H1 (cell line): Measurements from ENCODE around the gene ARHGAP27. TPM values are rescaled to one million over a fixed set of nuclear protein-coding genes. Genes with fewer than 3 reads are reported as not detected.

Experiments used
- CTCF ChIA-PET: fragments of 300-600 bp; sonication (Branson Sonifier 250); formaldehyde crosslinking; loops from one replicate; lab custom pipeline; 2021; ENCODE audit not compliant: partially characterized antibody; lab: Charles Lee
- POLR2A ChIA-PET: fragments of 300-600 bp; sonication (Branson Sonifier 250); formaldehyde crosslinking; loops from one replicate; lab custom pipeline; 2021; ENCODE audit warnings: inconsistent platforms; ENCODE audit not compliant: partially characterized antibody; lab: Charles Lee
- DNase-seq, 2 experiments: peaks; one replicate each; pipeline versions ENCODE4 v3.0.0 to v3.0.0-alpha.2; 2010 to 2022; ENCODE audit warnings: low spot score in 2 of 2, low read depth in 1 of 2, mixed read lengths in 1 of 2
- FAIRE-seq: peaks from 2 replicates; lab custom pipeline; 2011; peaks lifted over from hg19 to GRCh38; lab: Jason Lieb, UNC
- H2AFZ ChIP-seq: 2 replicates; pipeline ENCODE4 v1.8.1; 2012; ENCODE audit warnings: low read length, inconsistent platforms
- H2AK5ac ChIP-seq: 2 replicates; pipeline ENCODE4 v1.6.1; 2013; ENCODE audit warnings: low read depth, low read length
- H2BK120ac ChIP-seq: replicated peaks from 2 replicates; pipeline ENCODE3; 2013; ENCODE audit warnings: low read depth, low read length, inconsistent platforms
- H2BK12ac ChIP-seq: 2 replicates; pipeline ENCODE4 v1.6.1; 2013; ENCODE audit warnings: low read depth, low read length
- H2BK15ac ChIP-seq: 2 replicates; pipeline ENCODE4 v1.6.1; 2013; ENCODE audit warnings: low read length
- H2BK20ac ChIP-seq: 2 replicates; pipeline ENCODE4 v1.6.1; 2013; ENCODE audit warnings: low read length
- H2BK5ac ChIP-seq: 2 replicates; pipeline ENCODE4 v1.6.1; 2013; ENCODE audit warnings: low read depth, low read length
- H3K14ac ChIP-seq: 2 replicates; pipeline ENCODE4 v1.6.1; 2013; ENCODE audit warnings: inconsistent platforms; ENCODE audit not compliant: insufficient read length
- H3K18ac ChIP-seq: 2 replicates; pipeline ENCODE4 v1.6.1; 2013; ENCODE audit warnings: low read length; ENCODE audit errors: extremely low read depth
- H3K23ac ChIP-seq: 2 replicates; pipeline ENCODE4 v1.6.1; 2013; ENCODE audit warnings: inconsistent platforms; ENCODE audit not compliant: insufficient read length
- H3K23me2 ChIP-seq: 2 replicates; pipeline ENCODE4 v1.6.1; 2013; ENCODE audit warnings: low read depth, low read length
- H3K27ac ChIP-seq: 2 replicates; pipeline ENCODE4 v1.6.1; 2011; ENCODE audit warnings: low read depth, low read length, inconsistent platforms
- H3K27me3 ChIP-seq, 4 experiments: replicated peaks in 1 of 4; 1 replicate in 1 of 4; 2 replicates in 3 of 4; pipeline versions ENCODE4 v1.6.1 to v1.8.1; 2011 to 2013; ENCODE audit warnings: low read length in 3 of 4, mild to moderate bottlenecking in 3 of 4, inconsistent platforms in 2 of 4, mixed read lengths in 2 of 4, moderate library complexity in 1 of 4; ENCODE audit not compliant: control insufficient read depth in 3 of 4, insufficient read depth in 3 of 4; ENCODE audit errors: extremely low read depth in 1 of 4
- H3K36me3 ChIP-seq, 4 experiments: 2 replicates each; pipeline versions ENCODE4 v1.6.1 to v1.8.1; 2011 to 2013; ENCODE audit warnings: mild to moderate bottlenecking in 4 of 4, low read length in 3 of 4, moderate library complexity in 2 of 4, control low read depth in 1 of 4, inconsistent platforms in 1 of 4; ENCODE audit not compliant: insufficient read depth in 4 of 4, control insufficient read depth in 2 of 4
- H3K4ac ChIP-seq: replicated peaks from 2 replicates; pipeline ENCODE3; 2013; ENCODE audit warnings: low read length, low read depth, mixed read lengths, inconsistent platforms; ENCODE audit not compliant: insufficient read length
- H3K4me1 ChIP-seq, 4 experiments: replicated peaks in 1 of 4; 1 replicate in 1 of 4; 2 replicates in 3 of 4; pipeline versions ENCODE4 v1.6.1 to v1.8.1; 2011 to 2013; ENCODE audit warnings: low read length in 3 of 4, inconsistent platforms in 2 of 4, mixed read lengths in 1 of 4; ENCODE audit not compliant: insufficient read depth in 4 of 4, control insufficient read depth in 3 of 4
- H3K4me2 ChIP-seq, 2 experiments: 2 replicates each; pipeline versions ENCODE4 v1.6.1 to v1.8.1; 2011 to 2013; ENCODE audit warnings: low read depth in 2 of 2, low read length in 2 of 2, control low read depth in 1 of 2, inconsistent platforms in 1 of 2, mild to moderate bottlenecking in 1 of 2; ENCODE audit not compliant: insufficient read depth in 1 of 2
- H3K4me3 ChIP-seq, 4 experiments: fragments of 200-600, 300-600 bp in 1 of 4; sonication (generic), shearing (Covaris generic), sonication (Bioruptor Twin) in 1 of 4; 2 replicates each; pipeline versions ENCODE4 v1.5.1 to v1.8.1; 2011 to 2016; ENCODE audit warnings: low read length in 4 of 4, low read depth in 3 of 4, control low read depth in 2 of 4, inconsistent platforms in 2 of 4, mild to moderate bottlenecking in 2 of 4, mixed read lengths in 1 of 4, moderate library complexity in 1 of 4; ENCODE audit not compliant: insufficient read depth in 2 of 4; ENCODE audit errors: extremely low read depth in 1 of 4
- H3K56ac ChIP-seq: replicated peaks from 2 replicates; pipeline ENCODE3; 2013; ENCODE audit warnings: low read depth, mild to moderate bottlenecking, mixed read lengths, low read length, inconsistent platforms; ENCODE audit not compliant: insufficient read length
- H3K79me1 ChIP-seq: 2 replicates; pipeline ENCODE4 v1.6.1; 2013; ENCODE audit warnings: low read depth, low read length, control low read depth
- H3K79me2 ChIP-seq, 2 experiments: 2 replicates each; pipeline versions ENCODE4 v1.6.1 to v1.8.1; 2012 to 2013; ENCODE audit warnings: low read length in 2 of 2, mild to moderate bottlenecking in 2 of 2, inconsistent platforms in 1 of 2; ENCODE audit not compliant: insufficient read depth in 2 of 2, control insufficient read depth in 1 of 2
- H3K9ac ChIP-seq, 4 experiments: replicated peaks in 1 of 4; 1 replicate in 1 of 4; 2 replicates in 3 of 4; pipeline versions ENCODE4 v1.6.1 to v1.8.1; 2011 to 2013; ENCODE audit warnings: low read depth in 3 of 4, low read length in 3 of 4, control low read depth in 2 of 4, mild to moderate bottlenecking in 2 of 4, moderate library complexity in 2 of 4, inconsistent platforms in 1 of 4; ENCODE audit errors: extremely low read depth in 1 of 4
- H3K9me3 ChIP-seq, 2 experiments: 2 replicates each; pipeline versions ENCODE4 v1.6.1 to v1.8.1; 2012 to 2013; ENCODE audit warnings: mild to moderate bottlenecking in 2 of 2, moderate library complexity in 2 of 2, control low read depth in 1 of 2, inconsistent platforms in 1 of 2, low read depth in 1 of 2, low read length in 1 of 2, mixed read lengths in 1 of 2; ENCODE audit not compliant: insufficient read depth in 2 of 2
- H4K20me1 ChIP-seq, 2 experiments: replicated peaks in 1 of 2; 2 replicates each; pipeline versions ENCODE3 to v1.8.1; 2011 to 2013; ENCODE audit warnings: inconsistent platforms in 2 of 2, low read length in 2 of 2, mild to moderate bottlenecking in 1 of 2; ENCODE audit not compliant: insufficient read depth in 2 of 2, control insufficient read depth in 1 of 2
- H4K5ac ChIP-seq: 2 replicates; pipeline ENCODE4 v1.6.1; 2013; ENCODE audit warnings: low read length, low read depth, mixed read lengths, inconsistent platforms; ENCODE audit not compliant: insufficient read length
- H4K8ac ChIP-seq: 2 replicates; pipeline ENCODE4 v1.8.0; 2013; ENCODE audit warnings: mild to moderate bottlenecking, moderate library complexity, low read length, inconsistent platforms; ENCODE audit not compliant: insufficient read depth; ENCODE audit errors: extremely low read depth
- H4K91ac ChIP-seq: replicated peaks from 2 replicates; pipeline ENCODE3; 2013; ENCODE audit warnings: low read length, mixed read lengths, inconsistent platforms; ENCODE audit not compliant: insufficient read length
- GTF2F1 ChIP-seq: IDR thresholded peaks from 2 replicates; pipeline ENCODE4 v1.6.1; 2012; ENCODE audit warnings: low read depth, low read length, improper control_type of control experiment, borderline replicate concordance
- SUZ12 ChIP-seq: fragments of 200-600 bp; sonication (generic); IDR thresholded peaks from 2 replicates; pipeline ENCODE4 v1.6.1; 2012; ENCODE audit warnings: mild to moderate bottlenecking, inconsistent platforms, low read length, moderate library complexity, mixed read lengths
- TCF12 ChIP-seq: IDR thresholded peaks from 2 replicates; pipeline ENCODE4 v1.6.1; 2011; ENCODE audit warnings: low read depth, mild to moderate bottlenecking, low read length
- WGBS, 2 experiments: shearing (Covaris generic) in 1 of 2; methylation state at CpG; one replicate each; pipeline versions ENCODE4 v1.1.6 to v1.1.7; 2013 to 2015; ENCODE audit warnings: low lambda C conversion rate in 2 of 2, mixed read lengths in 2 of 2, inconsistent platforms in 1 of 2, low coverage in 1 of 2, missing lambda C conversion rate in 1 of 2; ENCODE audit not compliant: insufficient replicate concordance in 2 of 2, insufficient coverage in 1 of 2, insufficient read length in 1 of 2; ENCODE audit errors: extremely low coverage in 1 of 2, missing lambda C conversion rate in 1 of 2; 5-methylcytosine and 5-hydroxymethylcytosine counted together
- polyA plus RNA-seq, 7 experiments: library from polyadenylated mRNA; depleted of rRNA in 3 of 7; stranded (reverse) in 5 of 7; unstranded in 2 of 7; fragments of >200 nt in 5 of 7; fragments of 200-250 nt in 2 of 7; gene quantifications; 1 replicate in 5 of 7; 2 replicates in 1 of 7; 4 replicates in 1 of 7; pipeline versions ENCODE4 v1.2.1 to v1.2.3, GENCODE V29; 2011 to 2013; ENCODE audit warnings: missing spikeins in 2 of 7, mixed read lengths in 2 of 7
- total RNA-seq: library from RNA; stranded (reverse); fragmentation: NEBNext Ultra II Directional; extraction: Animal tissue kit (Norgen Biotek cat#: 25700); gene quantifications from 2 replicates; pipeline ENCODE4 v1.2.1, GENCODE V29; 2021

The ARHGAP27 gene
- total and polyA plus RNA-seq, 2 of the 8 experiments (the other 6 are each of a cell fraction or from before 2014, with no cell fraction given), result 11.6 to 13.1 TPM

GRCh38 chr17:45397796-45398195 lies 34.9 kb downstream of the ARHGAP27 start:
- H3K27me3 ChIP-seq, result no peaks in the 10 kb centered on the region
- TF ChIP-seq SUZ12 (no peak), TCF12 (no peak), GTF2F1 (no peak)
- TF ChIP-seq, all 59 proteins: peak for 0
- Histone ChIP-seq H2BK120ac (no peak overlapping the region), H3K4me2 (no peak overlapping the region), H3K4ac (no peak overlapping the region), H2BK20ac (no peak overlapping the region), H3K23ac (no peak overlapping the region), H2AFZ (no peak overlapping the region), H4K5ac (no peak overlapping the region), H2BK5ac (no peak overlapping the region), H2BK15ac (no peak overlapping the region), H3K79me1 (no peaks in the 10 kb centered on the region), H4K91ac (no peak overlapping the region), H3K14ac (no peak overlapping the region), H3K4me1 (peaks cover 0 to 4% (median 3%) of the 10 kb centered on the region in 4 experiments; a peak in 4 of 7 replicates), H2AK5ac (no peak overlapping the region), H3K18ac (no peak overlapping the region), H4K20me1 (no peaks in the 10 kb centered on the region), H3K27ac (no peak overlapping the region), H3K4me3 (no peak overlapping the region), H3K9me3 (peaks cover 0 to 4% of the 10 kb centered on the region in 2 experiments; a peak in 1 of 4 replicates), H3K23me2 (no peaks in the 10 kb centered on the region), H3K9ac (no peak overlapping the region), H3K56ac (no peak overlapping the region), H4K8ac (no peak overlapping the region), H3K79me2 (no peaks in the 10 kb centered on the region), H2BK12ac (no peak overlapping the region), H3K36me3 (peaks cover 0 to 7% (median 0%) of the 10 kb centered on the region in 4 experiments; a peak in 1 of 8 replicates)
- POLR2A ChIA-PET, result interaction anchor here (1.4 to 4.7 kb wide), 3 partner anchors 15 to 161 kb away, joined by 3 to 25 read pairs (median 4); no protein-coding TSS in a partner anchor
- DNase-seq (no peak), FAIRE-seq (no peak)
- CTCF ChIA-PET, result interaction anchor here (0.8 to 21.9 kb wide), 15 partner anchors 9 to 182 kb away, joined by 3 to 579 read pairs (median 4); partner anchors contain the start of genes ARHGAP27, MAP3K14 and SPATA32
- 92% methylated on average over 5 of the region's 5 CpGs; no CpG with 5 or more reads in 1 of the 2 experiments for WGBS, 2 experiments
